Fibroblast of skin of right biceps (primary cell): ENCODE measurements around the gene TFR2.

Source experiments
- DNase-seq: peaks from one replicate; pipeline ENCODE4 v3.0.0-alpha.2; 2013

The TFR2 gene

GRCh38 chr7:100611983-100612729 lies 29.2 kb downstream of the TFR2 start, which contains the start of gene MOSPD3:
TSS of gene MOSPD3 (plus strand) at chr7:100612540. CDS start at chr7:100612792, 252 bp downstream.
- peak; percentile 100 for DNase-seq

- DNase-seq: no peak
Observed at GRCh38 chr7:100609958-100610357, 31.4 kb downstream of the TFR2 start.

- no peak for DNase-seq
Observed at GRCh38 chr7:100607111-100607510, 34.2 kb downstream of the TFR2 start.

GRCh38 chr7:100606313-100606712 lies 35.0 kb downstream of the TFR2 start:
- DNase-seq: no peak

GRCh38 chr7:100604976-100605911 lies 36.1 kb downstream of the TFR2 start:
- DNase-seq: no peak

- DNase-seq: peak; percentile 92
Observed at GRCh38 chr7:100604028-100604975, 37.0 kb downstream of the TFR2 start.

GRCh38 chr7:100603726-100604027 lies 37.7 kb downstream of the TFR2 start:
- peak; percentile 57 for DNase-seq

- peak; percentile 97 for DNase-seq
Observed at GRCh38 chr7:100602889-100603725, 38.2 kb downstream of the TFR2 start.

GRCh38 chr7:100600730-100601038 lies 40.7 kb downstream of the TFR2 start:
- DNase-seq: no peak

- no peak for DNase-seq
Observed at GRCh38 chr7:100599911-100600729, 41.2 kb downstream of the TFR2 start.

GRCh38 chr7:100598425-100598824 lies 42.9 kb downstream of the TFR2 start:
- DNase-seq: no peak

GRCh38 chr7:100595188-100595587 lies 46.2 kb downstream of the TFR2 start:
- no peak for DNase-seq

- no peak for DNase-seq
Observed at GRCh38 chr7:100591596-100591995, 49.8 kb downstream of the TFR2 start.

GRCh38 chr7:100590077-100590737 lies 51.1 kb downstream of the TFR2 start:
- DNase-seq: no peak

- no peak for DNase-seq
Observed at GRCh38 chr7:100589341-100589947, 51.9 kb downstream of the TFR2 start.

- no peak for DNase-seq
Observed at GRCh38 chr7:100588438-100588837, 52.9 kb downstream of the TFR2 start.

GRCh38 chr7:100586266-100587025 lies 54.9 kb downstream of the TFR2 start, which contains the start of gene FBXO24:
TSS of gene FBXO24 (plus strand) at chr7:100586328. CDS start at chr7:100586626, 298 bp downstream.
- DNase-seq: peak; percentile 100

- DNase-seq: no peak
Observed at GRCh38 chr7:100585511-100586265, 55.7 kb downstream of the TFR2 start, which contains the start of gene LRCH4. TSS of gene LRCH4 (minus strand) at chr7:100586129. CDS start at chr7:100586100, 29 bp downstream.
